KG1 (cell line): Measurements from ENCODE around the gene FER.
"Not testable (repeated sequence)": the region's sequence is repeated elsewhere in the genome, so short reads cannot be mapped to it uniquely, and the experiment has no call there.

Experiments
- DNase-seq: peaks from one replicate; lab custom pipeline; 2025; lab: John Stamatoyannopoulos, UW

The FER gene

DNA sequence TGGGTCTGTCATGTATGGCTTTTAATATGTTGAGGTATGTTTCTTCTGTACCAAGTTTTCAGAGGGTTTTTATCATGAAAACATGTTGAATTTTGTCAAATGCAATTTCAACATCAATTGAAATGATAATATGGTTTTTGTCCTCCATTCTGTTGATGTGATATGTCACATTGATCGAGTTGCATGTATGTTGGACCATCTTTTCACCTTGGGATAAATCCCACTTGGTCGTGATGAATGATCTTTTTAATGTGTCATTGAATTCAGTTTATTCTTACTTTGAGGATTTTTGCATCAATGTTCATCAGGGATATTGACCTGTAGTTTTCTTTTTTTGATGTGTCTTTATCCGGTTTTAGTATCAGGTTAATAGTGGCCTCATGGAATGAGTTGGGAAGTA is 373.5 kb downstream of the FER start:
- DNase-seq = no peak

DNA sequence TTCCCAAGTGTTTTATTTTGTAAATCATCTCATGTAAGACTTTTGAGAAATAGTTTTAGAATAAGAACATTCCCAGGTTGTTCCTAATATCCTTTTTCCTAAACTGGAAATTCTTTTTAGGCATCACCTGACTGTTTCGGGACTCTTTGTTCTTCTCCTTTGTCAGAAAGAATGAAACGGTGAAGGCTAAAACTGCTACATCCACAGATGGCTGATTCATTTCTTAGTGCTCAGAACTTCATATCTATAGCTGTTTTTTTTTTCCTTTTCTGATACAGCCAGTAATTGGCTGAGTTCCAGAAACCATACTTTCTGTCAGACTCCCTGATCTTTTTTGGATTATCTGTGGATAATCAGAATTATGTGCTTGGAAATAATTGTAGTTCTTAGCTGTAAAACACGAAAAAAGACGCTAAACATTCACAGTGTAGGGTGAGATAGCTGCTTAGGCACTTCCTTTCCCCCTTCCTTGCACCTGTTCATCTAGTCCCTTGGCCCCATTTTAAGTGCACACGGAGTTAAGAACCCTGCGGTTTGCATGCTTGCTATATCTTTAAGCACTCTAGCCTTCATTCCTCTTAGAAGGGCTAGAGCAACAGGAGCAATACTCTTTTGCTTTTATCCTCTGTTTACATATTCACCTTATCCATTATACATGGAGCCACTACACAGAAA is 378.2 kb downstream of the FER start:
- no peak for DNase-seq

- no peak for DNase-seq
Measured at GRCh38 chr5:109126481-109126880, 378.8 kb downstream of the FER start.

- DNase-seq = no peak
Measured at GRCh38 chr5:109136906-109137305, 389.2 kb downstream of the FER start.

DNA sequence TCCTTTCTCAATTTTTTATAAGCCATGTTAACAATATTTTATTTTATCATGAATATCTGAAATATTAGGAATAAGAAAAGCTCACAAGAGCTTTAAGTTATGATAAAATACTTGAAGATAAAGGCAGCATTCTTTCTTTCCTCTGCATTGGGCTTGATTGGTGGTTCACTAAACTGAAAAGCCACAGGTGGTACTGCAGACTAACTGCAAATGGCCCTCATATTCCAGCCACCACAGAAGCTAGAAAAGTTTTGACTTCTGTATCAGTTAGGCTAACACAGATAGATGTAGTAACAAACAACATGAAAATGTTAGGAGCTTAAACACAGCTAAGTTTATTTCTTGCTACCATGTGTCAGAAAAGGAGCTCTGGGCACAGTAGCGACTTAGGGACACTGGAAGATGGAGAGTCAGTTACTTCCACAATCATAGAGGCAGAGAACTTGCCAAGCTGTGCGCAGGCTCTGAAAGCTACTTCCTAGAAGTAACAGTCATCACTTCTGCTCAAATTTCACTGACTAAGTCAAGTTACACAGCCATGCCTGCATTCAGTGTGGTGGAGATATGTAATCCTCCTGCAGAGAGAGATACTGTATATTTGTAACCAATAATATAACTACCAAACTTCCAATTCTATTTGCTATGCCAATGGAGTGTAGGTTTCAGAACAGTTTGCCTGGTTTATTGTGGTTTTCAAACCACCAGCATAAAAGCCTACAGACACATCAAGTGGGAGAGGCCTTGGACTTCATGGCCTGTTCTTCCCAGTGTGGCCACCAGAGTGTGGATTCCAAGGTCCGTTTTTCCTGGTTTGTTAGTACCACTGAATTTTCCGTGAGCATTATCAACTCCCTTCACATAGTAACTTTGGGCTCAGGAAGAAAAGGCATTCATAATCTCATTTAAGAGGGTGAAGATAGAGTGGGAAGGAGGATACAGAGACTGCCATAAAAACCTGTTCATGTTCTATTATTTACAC is 393.8 kb downstream of the FER start:
- no peak for DNase-seq

DNA sequence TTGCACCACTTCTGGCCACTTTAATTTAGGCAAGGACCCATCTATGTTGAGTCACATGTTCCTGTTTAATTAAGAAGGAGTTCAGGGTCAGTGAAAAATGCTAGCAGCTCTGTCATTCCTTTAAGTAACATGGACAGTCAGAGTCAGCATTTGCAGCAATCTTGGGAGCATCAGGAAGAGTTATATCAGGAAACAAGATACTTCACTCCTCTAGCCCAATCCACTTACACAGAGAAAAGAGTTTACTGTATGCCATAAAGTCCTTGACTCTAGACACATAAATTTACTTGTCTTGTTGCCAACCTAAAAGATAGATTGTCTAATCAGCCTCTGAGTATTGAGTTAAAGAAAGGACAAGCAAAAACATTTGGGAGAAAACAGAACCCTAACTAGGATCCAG is 395.3 kb downstream of the FER start:
- no peak for DNase-seq

DNA sequence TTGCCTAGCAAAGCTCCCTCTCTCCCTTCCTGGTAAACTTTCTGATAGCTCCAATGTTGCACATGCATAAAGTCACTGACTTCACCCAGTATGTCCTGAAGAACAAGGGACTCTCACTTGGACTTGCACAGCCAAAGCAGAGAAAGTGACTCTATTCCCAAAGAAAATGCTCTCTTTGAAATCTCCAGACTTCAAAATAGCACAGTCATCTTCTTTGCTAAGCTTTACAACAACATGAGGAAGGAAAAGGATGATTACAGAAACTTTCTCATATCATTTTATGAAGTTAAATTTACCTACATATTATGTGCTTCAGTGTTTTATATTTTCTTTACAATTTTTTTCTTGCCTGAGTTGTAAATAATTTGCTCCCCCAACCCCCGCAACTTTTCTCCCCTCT is 397.4 kb downstream of the FER start:
- DNase-seq = no peak

GRCh38 chr5:109146591-109146990 is 398.9 kb downstream of the FER start:
- DNase-seq = no peak

DNA sequence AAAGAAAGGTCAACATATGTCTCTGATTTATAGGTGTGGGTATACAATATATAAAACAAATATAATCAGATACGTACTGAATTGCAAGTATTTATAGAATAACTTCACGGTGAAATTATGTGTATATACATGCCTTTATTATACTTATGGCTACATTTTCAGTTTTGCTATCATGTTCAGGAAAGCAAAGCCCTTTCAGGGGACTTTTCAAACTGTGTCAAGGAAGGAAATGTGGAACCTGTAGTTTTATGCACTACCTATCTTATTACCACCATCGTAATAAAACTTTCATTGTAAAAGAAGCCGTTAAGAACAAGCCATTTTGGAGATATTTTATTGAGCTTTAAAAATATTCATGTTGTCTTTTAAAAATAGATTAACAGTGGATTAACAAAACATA is 404.9 kb downstream of the FER start:
- no peak for DNase-seq

- no peak for DNase-seq
Measured at GRCh38 chr5:109155625-109156024, 407.9 kb downstream of the FER start.

DNA sequence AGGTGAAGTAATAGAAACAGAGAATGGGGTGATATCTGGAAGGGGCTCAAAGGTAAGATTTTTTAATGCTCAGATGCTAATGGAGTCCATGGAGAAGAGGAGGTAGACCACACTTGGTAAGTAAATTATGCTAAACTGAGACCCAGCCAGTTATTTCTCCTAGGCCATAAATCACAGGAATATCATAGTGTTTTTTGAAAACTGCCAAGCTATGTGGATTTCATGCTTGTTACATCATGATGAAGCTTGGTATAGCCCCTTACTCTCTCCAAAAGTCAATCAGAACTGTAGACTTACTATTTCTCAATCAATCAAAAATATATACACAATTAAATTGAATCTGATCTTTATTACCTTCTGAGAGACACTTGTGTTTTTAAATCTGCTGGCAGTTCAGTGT is 409.2 kb downstream of the FER start:
- no peak for DNase-seq

GRCh38 chr5:109160468-109160867 is 412.8 kb downstream of the FER start:
- DNase-seq = no peak

GRCh38 chr5:109161914-109162683 is 414.4 kb downstream of the FER start:
- DNase-seq = no peak

DNA sequence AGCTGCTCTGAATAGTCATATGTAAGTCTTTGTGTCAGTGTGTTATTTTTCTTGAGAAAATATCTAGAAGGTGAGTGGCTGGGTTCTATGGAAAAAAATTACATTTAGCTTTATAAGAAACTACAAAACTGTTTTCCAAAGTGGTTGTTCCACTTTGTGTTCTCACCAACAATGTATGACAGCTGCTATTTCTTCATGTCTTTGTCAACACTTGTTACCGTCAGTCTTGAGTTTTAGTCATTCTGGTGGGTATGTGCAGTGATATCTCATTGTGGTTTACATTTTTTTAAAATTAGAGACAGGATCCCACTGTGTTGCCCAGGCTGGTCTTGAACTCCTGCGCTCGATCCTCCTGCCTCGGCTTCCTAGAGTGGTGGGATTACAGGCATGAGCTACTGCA is 415.6 kb downstream of the FER start:
- no peak for DNase-seq

DNA sequence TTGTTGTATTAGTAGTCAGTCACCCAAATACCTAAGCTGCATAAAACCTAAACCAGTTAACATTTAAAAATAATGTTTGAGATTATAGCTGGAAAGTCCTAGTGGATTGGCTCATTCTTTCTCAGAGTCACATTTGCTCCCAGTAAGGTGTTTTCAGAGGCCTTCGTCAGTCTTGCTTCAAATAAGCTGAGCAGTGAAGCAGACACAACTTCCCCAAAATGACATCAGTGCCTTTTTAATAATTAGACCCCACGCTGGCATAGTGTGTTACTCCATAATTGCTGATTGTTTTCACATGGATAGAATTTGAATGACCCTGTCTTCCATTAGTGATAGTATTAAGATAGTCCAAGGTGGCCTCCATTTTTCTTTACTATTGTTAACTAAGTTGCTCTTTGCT is 416.3 kb downstream of the FER start:
- no peak for DNase-seq

- DNase-seq = no peak
Measured at GRCh38 chr5:109167586-109167985, 419.9 kb downstream of the FER start.

- no peak for DNase-seq
Measured at GRCh38 chr5:109168151-109168550, 420.5 kb downstream of the FER start.

GRCh38 chr5:109170629-109171350 is 423.1 kb downstream of the FER start:
- no peak for DNase-seq

DNA sequence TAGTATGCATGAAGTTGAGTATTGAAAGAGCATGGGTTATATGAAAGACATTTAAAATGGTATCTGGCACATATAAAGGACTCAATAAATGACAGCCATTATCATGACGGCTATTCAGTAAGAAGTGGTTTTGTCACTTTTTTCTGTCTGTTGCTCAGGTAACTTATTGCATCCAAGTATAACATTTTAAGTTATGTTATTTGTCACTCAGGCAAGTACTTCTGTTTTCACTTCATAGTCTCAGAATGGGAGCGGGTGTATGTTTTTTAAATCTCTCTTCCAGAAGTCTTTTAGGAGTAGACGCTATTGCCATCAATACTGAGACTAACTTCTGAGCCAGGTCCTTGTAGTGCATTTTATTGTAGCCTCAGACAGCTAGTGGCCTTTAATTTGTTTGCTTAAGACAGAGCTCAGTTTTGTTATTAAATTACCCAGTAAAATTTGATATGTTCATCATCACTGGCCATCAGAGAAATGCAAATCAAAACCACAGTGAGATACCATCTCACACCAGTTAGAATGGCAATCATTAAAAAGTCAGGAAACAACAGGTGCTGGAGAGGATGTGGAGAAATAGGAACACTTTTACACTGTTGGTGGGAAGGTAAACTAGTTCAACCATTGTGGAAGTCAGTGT is 423.9 kb downstream of the FER start:
- not testable (repeated sequence) for DNase-seq

- no peak for DNase-seq
Measured at GRCh38 chr5:109173036-109173794, 425.5 kb downstream of the FER start.

- DNase-seq = no peak
Measured at GRCh38 chr5:109177227-109177626, 429.5 kb downstream of the FER start.
